COLO829 (cell line): ENCODE measurements around the gene MTTP.

ENCODE experiments used
- DNase-seq: peaks from one replicate; pipeline ENCODE4 v3.0.0; 2012; ENCODE audit warnings: low spot score

MTTP gene

GRCh38 chr4:99593781-99594641, 19.4 kb downstream of the MTTP start:
- DNase-seq: peak; percentile 29

- no peak for DNase-seq
Measured at GRCh38 chr4:99594818-99595217, 20.2 kb downstream of the MTTP start.

GRCh38 chr4:99606716-99607115, 32.1 kb downstream of the MTTP start:
- DNase-seq: no peak

- DNase-seq: no peak
Measured at GRCh38 chr4:99608417-99608816, 33.8 kb downstream of the MTTP start.

- DNase-seq: no peak
Measured at GRCh38 chr4:99610605-99611175, 36.1 kb downstream of the MTTP start.

GRCh38 chr4:99612281-99612680, 37.7 kb downstream of the MTTP start:
- no peak for DNase-seq

- DNase-seq: no peak
Measured at GRCh38 chr4:99612704-99613103, 38.1 kb downstream of the MTTP start.

- no peak for DNase-seq
Measured at GRCh38 chr4:99614491-99614890, 39.9 kb downstream of the MTTP start.

- no peak for DNase-seq
Measured at GRCh38 chr4:99615170-99615820, 40.7 kb downstream of the MTTP start.

GRCh38 chr4:99617374-99617773, 42.8 kb downstream of the MTTP start:
- peak; percentile 19 for DNase-seq

GRCh38 chr4:99622341-99622740, 47.7 kb downstream of the MTTP start:
- no peak for DNase-seq

- no peak for DNase-seq
Measured at GRCh38 chr4:99624141-99624719, 49.6 kb downstream of the MTTP start.

GRCh38 chr4:99625369-99625768, 50.7 kb downstream of the MTTP start:
- no peak for DNase-seq

GRCh38 chr4:99628040-99628439, 53.4 kb downstream of the MTTP start:
- DNase-seq: no peak

GRCh38 chr4:99629962-99630554, 55.4 kb downstream of the MTTP start:
- DNase-seq: no peak

GRCh38 chr4:99630857-99631360, 56.3 kb downstream of the MTTP start:
- no peak for DNase-seq

GRCh38 chr4:99633772-99634171, 59.1 kb downstream of the MTTP start:
- no peak for DNase-seq

GRCh38 chr4:99634742-99635360, 60.2 kb downstream of the MTTP start:
- no peak for DNase-seq

GRCh38 chr4:99635601-99636000, 61.0 kb downstream of the MTTP start:
- DNase-seq: no peak

- no peak for DNase-seq
Measured at GRCh38 chr4:99636422-99636821, 61.8 kb downstream of the MTTP start.

GRCh38 chr4:99637174-99637573, 62.5 kb downstream of the MTTP start:
- no peak for DNase-seq

GRCh38 chr4:99640676-99641075, 66.1 kb downstream of the MTTP start:
- DNase-seq: peak; percentile 65
